ENCODE measurements around the gene ING5.

Gene ING5

DNA sequence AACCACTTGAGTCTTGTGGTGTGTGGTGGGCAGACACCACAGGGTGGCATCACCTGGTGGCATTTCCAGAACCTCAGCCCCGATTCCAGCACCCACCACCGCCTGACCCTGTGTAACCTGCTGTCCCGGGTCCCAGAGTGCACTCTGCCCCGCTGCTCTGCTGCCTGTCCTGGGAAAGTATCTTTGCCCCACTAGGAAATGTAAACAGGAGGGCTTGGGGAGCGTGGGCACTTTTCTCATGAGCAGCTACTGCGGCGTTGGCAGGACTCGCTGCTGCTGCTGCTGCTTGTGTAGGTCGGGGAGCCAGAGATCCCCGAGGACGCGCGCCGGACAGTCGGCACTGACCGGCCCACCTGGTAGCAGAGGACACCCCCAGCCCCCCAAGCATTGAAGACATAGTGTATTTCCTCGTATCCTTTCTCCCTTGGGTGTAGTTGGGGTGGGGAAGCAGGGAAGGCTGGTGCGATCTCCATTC, 28.6 kb upstream of the ING5 start:
- no peak for DNase-seq

DNA sequence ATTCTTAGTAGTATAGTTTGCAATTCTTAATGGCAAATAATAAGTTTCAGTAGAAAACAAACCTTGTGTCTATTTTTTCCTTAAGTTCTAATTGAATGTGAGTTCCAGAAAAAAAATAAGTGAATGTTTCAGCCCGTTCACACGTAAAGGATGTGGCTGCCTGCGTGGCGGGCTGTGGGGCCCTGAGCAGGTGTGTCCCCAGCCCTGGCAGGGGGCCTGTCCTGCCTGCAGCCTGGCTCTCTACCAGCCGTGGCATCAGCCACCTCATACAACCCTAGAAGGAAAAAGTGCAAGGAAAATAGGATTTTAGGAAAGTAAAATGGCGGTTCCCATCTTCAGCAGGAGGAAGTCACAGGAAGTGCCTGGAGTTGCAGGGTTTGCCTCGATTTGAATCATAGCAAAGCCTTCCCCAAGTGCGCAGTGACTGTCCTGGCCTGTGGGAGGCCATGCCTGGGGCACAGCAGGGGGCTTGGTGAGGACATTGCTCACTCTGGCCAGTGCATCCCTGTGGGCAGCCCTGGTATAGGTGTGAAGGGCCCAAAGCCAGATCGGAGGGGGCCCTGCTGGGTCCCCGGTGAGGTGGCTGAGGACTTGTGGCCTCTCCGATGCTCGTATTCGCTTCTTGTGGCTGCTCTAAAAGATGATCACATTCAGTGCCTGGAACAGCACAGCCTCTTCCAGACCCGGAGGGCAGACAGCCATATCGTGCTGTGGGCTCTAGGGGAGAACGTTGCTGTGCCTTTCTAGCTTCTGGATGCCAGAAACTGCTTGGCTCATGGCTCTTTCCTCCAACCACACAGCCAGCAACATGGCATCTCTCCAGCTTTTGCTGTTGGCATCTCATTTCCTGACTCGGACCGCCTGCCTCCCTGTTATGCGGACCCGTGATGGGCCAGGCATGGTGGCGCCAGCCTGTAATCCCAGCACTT, 27.8 kb upstream of the ING5 start:
- no peak for DNase-seq

DNA sequence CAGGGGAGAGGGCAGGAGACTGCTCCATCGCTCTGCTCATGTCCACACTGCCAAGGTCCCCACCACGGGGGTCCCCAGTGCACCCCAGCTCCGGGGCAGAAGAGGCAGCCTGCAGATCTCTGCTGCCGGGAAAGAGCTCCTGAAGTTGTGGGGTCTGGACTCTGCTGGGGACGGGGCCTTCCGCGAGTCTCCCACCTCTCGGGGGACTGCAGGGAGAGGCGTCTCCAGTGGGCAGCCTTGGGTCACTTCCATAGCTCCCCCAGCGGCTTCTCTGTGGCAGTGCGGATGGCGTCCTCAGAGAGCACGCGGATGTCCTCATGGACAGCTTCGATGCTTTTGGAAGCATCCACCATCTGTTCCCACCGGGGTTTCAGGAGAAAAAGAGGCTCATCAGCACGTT, 26.0 kb upstream of the ING5 start:
- no peak for DNase-seq

DNA sequence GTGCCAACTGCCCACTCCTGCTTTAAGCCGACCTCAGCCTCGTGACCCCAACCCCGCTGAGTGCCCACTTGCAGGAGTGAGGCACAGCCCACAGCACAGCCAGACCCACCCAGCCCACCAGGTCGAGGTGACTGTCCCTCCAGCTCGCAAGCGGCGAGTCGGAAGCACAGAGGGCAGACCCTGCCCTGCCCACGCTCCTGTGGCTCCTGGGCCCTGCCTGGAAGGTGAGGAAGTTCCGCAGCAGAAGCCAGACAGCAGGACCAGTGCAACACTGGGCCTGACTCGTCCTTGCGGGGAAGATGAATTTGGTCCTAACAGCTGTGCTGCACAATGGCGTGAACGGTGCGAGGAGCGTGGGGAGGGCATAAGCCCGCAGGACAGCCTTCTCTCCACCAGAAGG, 25.2 kb upstream of the ING5 start:
- DNase-seq, result no peak

DNA sequence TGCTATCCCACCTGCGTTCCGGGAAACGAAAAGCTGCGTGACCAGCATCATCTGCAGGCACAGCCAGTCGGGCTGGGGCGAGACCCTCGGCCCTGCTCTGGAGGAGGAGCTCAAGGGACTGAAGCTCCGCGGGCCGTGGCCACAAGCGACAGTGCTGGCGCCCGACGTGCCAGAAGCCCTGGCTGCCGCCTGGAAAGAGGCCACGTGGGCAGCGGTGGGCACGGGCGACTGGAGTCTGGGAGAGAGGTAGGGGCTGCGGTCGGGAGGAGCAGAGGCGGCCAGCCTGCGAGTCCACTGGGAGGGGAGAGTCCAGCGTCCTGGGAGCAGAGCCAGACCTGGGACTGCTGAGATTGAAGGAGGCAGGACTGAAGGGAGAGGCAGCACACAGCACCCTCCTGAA, 24.4 kb upstream of the ING5 start:
- DNase-seq, result no peak

DNA sequence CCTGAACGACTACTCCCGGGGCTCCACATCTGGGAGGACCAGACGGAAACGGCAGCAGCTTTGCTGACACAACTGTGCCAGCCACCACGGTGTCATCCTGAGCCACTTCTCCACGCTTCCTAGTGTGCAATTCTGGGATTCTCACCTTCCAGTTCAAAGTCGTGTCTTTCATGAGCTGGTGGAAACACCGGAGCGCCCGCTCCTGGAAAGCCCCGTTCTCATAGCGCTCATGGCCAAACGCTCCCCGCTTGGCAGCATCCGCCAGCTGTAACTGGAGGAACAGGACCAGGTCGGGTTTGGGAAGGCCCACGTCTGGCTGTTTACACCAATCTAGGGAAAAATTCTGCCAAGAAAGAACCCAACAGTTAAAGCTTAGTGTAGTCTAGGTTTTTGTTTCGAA, 23.5 kb upstream of the ING5 start:
- DNase-seq, result no peak

DNA sequence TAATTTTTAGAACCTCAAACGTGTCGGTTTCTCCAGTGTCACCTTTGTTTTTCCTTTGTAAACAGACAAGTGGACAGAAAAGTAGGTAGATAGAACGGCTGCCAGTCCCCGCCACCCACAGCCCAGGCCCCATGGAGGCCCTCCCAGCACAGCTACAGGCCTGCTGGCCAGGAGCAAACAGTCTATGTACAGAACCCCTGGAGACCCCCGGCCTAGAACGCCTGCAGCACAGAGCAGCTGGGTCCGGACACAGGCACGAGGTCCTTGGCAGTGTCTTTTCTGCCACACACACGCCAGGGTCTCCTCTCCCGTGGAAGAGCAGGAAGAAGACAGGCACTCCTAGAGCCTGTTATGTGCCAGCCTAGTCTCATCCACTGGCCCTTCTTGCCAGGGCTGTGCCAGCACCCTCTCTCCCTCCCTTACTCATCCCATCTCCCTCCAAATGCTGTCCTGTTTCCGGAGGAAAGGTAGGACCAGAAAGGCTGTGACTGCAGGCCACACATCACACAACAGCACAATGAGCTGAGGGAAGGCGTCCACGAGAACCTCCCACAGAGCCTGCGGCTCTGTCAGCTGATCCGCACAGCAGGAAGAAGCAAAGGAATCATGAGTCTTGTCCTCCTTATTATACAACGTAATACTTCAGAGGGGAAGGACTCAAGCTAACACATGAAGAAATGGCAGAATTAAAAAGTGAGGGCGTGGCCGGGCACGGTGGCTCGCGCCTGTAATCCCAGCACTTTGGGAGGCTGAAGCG, 22.9 kb upstream of the ING5 start:
- DNase-seq, result no peak

DNA sequence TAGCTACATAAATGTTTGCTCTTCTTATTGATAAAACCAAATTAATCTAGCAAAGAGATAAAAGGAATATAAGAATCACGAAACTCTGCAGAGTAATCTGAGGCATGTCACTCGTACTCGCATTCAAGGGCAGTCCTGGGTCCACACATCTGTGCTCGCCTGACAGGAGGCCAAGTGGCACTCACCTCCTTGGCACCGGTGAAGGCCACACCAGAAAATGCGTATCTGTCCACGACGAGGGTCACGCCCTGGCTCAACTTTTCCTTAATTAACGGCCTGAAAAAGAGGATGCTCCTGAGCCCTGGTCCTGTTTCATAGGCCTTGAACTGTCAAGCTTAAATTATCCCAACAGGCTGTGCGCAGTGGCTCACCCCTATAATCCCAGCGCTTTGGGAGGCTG, 21.8 kb upstream of the ING5 start:
- DNase-seq, result no peak

DNA sequence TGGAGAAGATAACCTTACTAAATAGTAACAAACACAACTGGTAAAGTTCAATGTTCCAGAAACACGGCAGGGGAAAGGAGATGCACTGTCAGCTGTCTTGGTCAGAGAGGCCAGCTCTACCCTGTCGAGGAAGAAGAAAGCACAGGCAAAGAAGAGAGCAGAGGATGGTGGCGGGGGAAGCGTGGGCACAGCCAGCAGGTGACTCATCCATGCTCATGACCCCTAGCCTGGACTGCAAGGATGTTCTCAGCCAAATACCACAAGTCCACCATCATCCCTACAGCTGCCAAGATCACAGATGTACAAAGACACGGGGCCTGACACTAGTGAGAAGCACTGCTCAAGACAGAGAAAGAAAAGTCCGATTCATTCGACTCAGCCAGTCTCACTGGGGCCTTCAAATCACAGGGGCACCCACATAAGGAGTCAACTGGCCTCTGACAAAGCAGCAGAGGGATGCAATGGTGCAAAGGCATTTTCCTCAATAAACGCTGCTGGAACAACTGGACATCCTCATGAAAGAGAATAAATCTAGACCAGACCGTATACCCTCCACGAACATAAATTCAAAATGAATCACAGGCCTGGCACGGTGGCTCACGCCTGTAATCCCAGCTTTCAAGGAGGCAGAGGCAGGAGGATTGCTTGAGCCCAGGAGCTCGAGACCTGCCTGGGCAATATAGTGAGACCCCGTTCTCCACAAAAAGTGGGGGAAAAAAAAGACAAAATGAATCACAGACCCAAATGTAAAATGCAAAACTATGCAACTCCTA, 20.8 kb upstream of the ING5 start:
- DNase-seq, result no peak

DNA sequence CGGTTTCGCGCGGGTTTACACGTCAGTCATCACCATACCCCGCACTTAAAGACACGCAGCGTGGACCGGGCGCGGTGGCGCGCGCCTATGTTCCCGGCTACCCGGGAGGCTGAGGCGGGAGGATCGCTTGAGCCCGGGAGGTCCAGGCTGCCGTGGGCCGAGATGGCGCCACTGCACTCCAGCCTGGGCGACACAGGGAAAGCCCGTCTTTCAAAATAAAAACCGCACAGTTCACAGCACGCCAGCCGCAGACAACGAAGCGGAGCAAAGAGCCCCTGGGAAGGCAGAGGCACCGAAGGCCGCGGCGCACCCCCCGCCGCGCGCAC, 15.6 kb upstream of the ING5 start:
- peak; percentile 32 for DNase-seq

DNA sequence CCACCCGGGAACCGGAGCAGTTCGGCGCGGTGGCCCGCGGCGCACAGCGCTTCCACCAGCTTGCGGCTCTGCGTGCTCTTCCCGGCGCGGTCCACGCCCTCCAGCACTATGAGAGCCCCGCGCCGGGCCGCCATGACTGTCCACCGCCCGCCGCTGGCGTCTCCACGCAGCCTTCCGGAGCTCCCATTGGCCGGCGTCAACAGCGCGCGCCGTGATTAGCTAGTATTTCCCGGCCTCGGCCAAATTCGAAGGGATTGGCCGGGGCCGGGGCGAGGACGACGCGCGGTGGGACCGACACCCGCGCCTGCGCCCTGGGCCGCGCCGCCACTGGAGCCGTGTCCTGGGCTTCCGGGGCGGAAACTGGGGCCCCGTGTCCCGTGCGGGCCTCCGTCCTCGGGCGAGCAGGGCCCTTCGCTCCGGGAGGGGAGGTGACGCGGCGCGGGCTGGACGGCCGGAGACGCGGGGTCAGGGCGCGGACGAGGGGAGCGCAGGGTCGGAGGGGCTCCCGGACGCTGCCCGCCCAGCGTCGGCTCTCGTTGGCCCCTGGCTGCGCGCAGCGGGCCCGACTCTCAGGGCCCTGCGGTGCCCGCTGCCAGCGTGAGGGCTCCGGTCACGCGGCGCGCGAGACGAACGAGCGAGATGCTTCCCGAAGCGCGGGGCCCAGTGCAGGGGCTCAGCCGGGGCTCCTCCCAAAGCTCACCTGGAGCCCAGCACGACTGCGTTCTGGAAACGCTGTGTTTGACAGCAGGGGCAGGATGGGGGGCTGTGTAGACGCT, 15.0 kb upstream of the ING5 start, which contains the start of gene DTYMK:
Gene DTYMK, minus strand, starts transcription at position 166 of the 776 bp plus-strand sequence. Its CDS starts 32 bp downstream, at position 134.
- DNase-seq, result peak; percentile 98

DNA sequence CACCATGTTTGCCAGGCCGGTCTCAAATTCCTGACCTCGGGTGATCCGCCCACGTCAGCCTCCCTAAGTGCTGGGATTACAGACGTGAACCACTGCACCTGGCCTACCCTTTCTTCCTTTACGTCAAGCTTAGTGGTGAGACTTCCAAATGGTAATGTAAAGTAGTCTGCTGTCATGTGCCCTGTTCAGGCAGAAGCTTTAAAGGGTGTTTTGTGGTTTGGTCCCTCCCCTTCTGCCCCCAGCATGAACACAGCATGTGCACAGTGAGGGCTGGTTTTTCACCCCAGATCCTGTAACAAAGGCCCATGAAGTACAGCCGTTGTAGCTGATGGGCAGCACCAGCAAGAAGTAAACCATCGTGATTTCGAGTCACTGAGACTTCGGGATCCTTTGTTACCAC, 12.5 kb upstream of the ING5 start:
- DNase-seq, result no peak

DNA sequence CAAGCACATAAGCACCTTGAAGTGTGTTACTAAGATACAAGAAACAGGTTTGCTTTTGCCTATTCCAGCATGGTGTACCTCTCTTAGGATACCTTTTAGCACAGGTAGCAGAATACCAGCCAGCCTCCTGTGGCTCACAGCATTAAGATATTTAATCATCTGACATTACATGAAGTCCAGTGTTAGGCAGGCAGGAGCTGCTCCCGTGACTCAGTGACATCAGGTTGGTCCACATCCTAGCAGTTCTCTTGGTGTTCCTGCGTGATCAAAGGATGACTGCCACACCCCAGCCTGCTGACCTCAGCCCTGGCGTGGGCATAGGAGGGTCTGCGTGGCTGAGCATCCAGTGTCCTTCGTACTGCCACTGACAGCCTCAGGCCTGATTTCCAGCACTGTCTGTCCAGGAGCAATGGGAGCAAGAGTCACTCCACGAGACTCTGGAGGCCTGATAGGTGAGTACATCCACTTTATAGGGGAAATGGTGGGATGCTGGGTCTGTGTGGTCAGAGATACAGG, 11.6 kb upstream of the ING5 start:
- DNase-seq, result no peak

DNA sequence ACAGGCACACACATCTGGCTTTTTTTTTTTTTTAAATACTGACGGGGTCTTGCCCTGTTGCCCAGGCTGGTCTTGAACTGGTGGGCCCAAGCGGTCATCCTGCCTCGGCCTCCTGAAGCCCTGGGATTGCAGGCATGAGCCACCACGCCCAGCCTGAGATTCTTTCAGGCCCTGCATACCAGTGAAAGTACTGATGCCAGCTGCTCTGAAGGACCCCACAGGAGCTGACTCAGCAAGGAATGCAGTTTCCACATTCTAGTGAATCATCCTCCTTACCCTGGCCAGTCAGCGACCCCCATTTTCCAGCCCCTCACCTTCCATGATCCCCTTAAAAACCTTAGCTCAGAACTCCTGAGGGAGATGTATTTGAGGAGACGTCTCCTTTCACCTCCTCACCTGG, 9.4 kb upstream of the ING5 start:
- DNase-seq, result no peak

DNA sequence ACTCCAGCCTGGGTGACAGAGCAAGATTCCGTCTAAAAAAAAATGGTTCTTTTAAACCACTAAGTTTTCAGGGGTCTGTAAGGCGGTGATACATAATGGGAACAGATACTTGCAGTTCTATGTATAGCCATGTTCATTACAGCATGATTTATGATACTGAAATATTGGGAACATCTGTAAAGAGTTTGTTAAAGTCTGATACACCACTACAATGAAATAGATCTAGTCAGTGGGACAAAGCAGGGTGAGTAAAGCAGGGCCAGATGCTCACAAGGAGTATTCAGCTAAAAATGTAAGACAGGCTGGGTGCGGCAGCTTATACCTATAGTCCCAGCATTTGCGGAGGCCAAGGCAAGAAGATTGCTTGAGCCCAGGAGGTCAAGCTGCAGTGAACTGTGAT, 6.2 kb upstream of the ING5 start:
- DNase-seq, result no peak

DNA sequence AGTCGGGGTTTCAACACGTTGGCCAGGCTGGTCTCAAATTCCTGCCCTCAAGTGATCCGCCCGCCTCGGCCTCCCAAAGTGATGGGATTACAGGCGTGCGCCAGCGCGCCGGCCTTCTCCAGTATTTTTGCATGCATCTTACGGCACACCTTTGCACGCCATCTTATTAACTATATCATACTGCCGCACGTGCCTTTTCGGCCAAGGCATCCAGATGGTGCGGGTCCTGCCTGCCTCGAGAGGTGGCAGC, 765 bp upstream of the ING5 start:
- no peak for DNase-seq

DNA sequence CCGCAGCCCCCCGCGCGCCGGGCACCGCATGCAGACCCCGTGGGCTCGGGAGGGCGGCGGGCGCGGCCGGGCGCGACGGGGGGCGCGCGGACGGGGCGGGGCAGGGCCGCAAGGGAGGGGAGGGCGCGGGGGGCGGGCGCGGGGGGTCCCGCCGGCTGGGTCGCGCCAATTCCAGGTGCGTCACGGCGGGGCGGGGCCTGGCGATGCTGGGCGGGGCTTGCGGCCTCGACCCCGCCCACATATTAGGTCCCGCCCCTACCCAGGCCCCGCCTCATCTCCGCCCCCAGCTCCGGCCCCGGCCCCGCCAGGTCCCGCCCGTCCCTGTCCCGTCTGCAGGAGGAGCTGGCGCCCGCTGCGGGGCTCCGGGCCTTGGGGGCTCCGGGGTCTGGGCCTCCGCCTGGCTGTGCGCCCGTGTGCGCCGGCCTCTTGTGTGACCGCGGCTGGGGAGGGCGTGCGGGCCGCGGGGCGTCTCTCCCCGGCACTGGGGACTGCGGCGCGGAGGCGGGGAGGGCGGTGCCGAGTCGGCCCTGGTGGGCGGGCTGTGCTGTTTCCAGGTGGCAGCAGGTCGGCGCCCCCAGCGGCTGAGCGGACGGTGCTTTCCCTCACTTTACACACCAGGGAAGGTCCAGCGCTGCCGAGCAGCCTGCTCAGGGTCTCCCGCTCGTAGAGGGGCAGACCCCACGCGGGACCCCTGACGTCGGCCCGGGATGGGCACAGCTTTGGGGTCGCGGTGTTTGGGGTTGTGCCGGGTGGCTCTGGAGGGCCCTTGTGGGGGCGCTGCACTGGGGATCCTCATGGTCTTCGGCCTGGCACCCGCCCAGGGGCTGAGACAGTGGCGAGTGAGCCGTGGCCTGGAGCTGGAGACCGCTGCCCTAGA, 554 bp downstream of the ING5 start:
- DNase-seq, result peak; percentile 88

DNA sequence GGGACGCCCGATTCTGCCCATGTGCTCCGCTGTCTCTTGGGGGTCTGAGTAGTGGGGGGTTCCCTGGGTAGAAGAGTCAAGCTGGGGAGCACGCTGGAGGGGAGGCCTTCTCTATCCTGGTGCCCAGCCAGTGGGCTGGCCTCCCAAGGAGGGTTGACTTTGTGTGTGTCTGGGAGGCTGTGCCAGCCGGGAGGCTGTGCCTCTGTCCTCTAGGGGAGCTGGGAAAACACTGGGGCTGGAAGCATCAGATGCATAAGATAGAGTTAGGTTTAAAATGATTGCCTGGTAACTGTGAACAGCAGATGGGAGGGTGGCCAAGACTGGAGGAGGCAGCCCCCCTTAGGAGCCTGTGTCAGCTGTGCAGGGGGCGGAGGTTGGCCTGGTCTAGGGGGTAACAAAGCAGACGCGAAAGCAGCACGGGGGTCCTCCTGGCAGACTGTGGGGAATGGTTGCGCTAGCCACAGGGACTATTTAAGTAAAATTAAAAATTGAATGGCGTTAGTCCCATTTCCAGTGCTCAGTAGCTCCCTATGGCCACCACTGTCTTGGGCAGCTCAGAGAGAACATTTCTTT, 1.3 kb downstream of the ING5 start:
- DNase-seq, result no peak

DNA sequence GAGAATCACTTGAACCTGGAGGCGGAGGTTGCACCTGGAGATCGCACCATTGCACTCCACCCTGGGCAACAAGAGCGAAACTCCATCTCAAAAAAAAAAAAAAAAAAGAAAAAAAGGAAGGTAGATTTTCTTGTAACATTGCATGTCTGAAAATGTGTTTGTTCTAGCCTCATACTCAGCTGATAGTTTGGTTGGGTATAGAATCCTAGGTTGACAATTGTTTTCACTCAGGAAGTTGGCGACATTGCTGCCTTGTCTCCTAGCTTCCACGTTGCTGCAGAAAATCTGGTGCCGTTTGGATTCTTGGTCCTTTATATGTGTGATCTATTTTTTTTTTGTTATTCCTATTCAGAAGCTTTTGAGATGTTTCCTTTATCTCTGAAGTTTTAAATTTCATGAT, 4.7 kb downstream of the ING5 start:
- no peak for DNase-seq

DNA sequence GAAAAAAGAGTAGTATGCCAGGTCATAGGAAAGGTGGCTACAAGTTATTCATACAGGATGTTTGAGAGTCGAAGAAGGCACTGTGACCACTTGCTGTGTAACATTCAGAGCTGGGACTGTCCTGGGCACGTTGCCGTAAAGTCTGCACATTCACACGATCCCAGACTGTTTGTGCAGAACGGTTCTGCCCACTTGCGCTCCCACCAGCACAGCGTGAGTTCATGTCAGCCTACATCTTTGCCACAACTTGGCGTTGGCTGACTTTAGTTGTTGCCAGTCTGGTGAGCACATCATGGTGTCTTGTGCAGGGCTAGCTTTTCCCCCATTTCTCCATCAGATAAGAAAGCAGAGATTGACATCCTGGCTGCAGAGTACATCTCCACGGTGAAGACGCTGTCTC, 7.0 kb downstream of the ING5 start:
- no peak for DNase-seq

DNA sequence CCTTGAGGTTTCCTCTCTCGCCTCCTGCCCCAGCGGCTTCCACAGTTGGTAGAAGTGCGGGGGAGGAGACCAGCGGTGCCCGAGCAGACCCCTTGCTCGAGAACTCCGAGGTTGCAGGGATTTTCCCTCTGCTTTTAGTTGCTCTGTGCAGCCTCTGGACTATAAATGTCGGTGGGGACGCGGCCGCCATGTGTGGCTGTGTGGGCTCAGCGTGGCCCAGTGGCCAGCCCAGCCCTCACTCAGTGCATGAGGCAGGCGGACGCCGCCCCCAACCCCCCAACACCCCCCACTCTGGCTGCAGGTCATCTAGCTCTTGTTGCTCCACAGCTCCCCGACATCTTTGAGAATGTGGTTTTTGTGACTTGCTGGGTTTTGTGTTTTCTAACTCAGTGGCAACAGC, 17.3 kb downstream of the ING5 start:
- DNase-seq, result no peak

Measured in activated CD4-positive, alpha-beta T cell treated with anti-CD3 and anti-CD28 coated beads, Interleukin-10, Interleukin-2, amounts not matched to agents 100 ng/mL and 50 ng/mL, durations not matched to agents 16 hours and 8 hours (primary cell).